ENCODE results near the gene C2orf68. TPM values are rescaled to one million over a fixed set of nuclear protein-coding genes. Genes with fewer than 3 reads are reported as not detected.

Gene C2orf68
- total and polyA plus RNA-seq, 2 of the 13 experiments (the other 11 are each of a cell fraction or from before 2014, with no cell fraction given) = 47.1 to 77.4 TPM

DNA sequence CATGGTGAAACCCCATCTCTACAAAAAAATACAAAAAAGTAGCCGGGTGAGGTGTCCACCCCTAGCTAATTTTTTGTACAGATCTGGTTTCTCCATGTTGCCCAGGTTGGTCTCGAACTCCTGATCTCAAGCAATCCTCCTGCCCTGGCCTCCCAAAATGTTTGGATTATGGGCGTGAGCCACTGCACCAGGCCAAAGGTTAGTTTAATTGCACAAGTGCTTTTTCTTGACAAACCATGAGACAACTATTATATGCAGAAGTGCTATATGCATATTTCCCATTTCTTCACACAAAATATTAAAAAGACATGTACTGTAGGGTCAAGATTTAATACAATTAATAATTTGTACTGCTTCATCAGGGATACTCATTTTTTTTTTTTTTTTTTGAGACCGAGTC lies 45.6 kb downstream of the C2orf68 start:
- H2AFZ ChIP-seq (ENCODE audit: low read length) = no peak overlapping the region
- no peak overlapping the region for H3K27ac ChIP-seq (ENCODE audit: extremely low read length, insufficient read depth, low read length)
- H3K79me2 ChIP-seq (ENCODE audit: insufficient read depth, low read length) = no peaks in the 10 kb centered on the region
- H3K4me2 ChIP-seq (ENCODE audit: low read depth, low read length) = no peak overlapping the region
- POLR2A ChIA-PET = interaction anchor here (1.4 to 20.8 kb wide), 3 partner anchors 8 to 33 kb away, joined by 3 to 645 read pairs (median 8); partner anchors contain the start of genes C2orf68, RNF181 and TMEM150A
- H3K4me3 ChIP-seq (replicated peaks in 1 of 3; ENCODE audit: insufficient read depth in 1 of 3, low read depth in 2 of 3, low read length in 3 of 3) = no peak overlapping the region
- peaks cover 0 to 7% of the 10 kb centered on the region in 2 experiments; a peak in 2 of 5 replicates for H3K27me3 ChIP-seq (ENCODE audit: control insufficient read depth in 1 of 2, insufficient read depth in 2 of 2, low read length in 2 of 2)
- DNase-seq (ENCODE audit: low spot score) (no peak), ATAC-seq (no peak), FAIRE-seq (no peak)
- no peak for TF ChIP-seq AGO1 (IDR thresholded peaks at IDR 0.05; ENCODE audit: low read depth, low read length, poor library complexity, severe bottlenecking)
- TF ChIP-seq NBN (conservative IDR thresholded peaks at IDR 0.05) = no peak
- TF ChIP-seq ZNF615 (CRISPR knock-in tag; IDR thresholded peaks at IDR 0.05; ENCODE audit: borderline replicate concordance) = no peak
- TF ChIP-seq, protein P1, sequence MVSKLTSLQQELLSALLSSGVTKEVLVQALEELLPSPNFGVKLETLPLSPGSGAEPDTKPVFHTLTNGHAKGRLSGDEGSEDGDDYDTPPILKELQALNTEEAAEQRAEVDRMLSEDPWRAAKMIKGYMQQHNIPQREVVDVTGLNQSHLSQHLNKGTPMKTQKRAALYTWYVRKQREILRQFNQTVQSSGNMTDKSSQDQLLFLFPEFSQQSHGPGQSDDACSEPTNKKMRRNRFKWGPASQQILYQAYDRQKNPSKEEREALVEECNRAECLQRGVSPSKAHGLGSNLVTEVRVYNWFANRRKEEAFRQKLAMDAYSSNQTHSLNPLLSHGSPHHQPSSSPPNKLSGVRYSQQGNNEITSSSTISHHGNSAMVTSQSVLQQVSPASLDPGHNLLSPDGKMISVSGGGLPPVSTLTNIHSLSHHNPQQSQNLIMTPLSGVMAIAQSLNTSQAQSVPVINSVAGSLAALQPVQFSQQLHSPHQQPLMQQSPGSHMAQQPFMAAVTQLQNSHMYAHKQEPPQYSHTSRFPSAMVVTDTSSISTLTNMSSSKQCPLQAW (CRISPR knock-in tag; IDR thresholded peaks at IDR 0.05) = no peak
- no peak for TF ChIP-seq ATF5 (CRISPR knock-in tag; IDR thresholded peaks at IDR 0.05; ENCODE audit: low read depth)
- no peak for TF ChIP-seq WIZ (CRISPR knock-in tag; IDR thresholded peaks at IDR 0.05)
- TF ChIP-seq HMGA1 (CRISPR knock-in tag; conservative IDR thresholded peaks at IDR 0.05) = no peak
- TF ChIP-seq ZNF720 (CRISPR knock-in tag; IDR thresholded peaks at IDR 0.05) = no peak
- TF ChIP-seq ZNF770 (CRISPR knock-in tag; IDR thresholded peaks at IDR 0.05) = peak; percentile 73
- TF ChIP-seq ZFX (CRISPR knock-in tag; IDR thresholded peaks at IDR 0.05; ENCODE audit: low read depth) = no peak
- TF ChIP-seq, protein P2, sequence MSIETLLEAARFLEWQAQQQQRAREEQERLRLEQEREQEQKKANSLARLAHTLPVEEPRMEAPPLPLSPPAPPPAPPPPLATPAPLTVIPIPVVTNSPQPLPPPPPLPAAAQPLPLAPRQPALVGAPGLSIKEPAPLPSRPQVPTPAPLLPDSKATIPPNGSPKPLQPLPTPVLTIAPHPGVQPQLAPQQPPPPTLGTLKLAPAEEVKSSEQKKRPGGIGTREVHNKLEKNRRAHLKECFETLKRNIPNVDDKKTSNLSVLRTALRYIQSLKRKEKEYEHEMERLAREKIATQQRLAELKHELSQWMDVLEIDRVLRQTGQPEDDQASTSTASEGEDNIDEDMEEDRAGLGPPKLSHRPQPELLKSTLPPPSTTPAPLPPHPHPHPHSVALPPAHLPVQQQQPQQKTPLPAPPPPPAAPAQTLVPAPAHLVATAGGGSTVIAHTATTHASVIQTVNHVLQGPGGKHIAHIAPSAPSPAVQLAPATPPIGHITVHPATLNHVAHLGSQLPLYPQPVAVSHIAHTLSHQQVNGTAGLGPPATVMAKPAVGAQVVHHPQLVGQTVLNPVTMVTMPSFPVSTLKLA (IDR thresholded peaks at IDR 0.05) = no peak
- peak; percentile 35; the same call in 1 of the 2 replicates for TF ChIP-seq HNF4G (IDR thresholded peaks at IDR 0.05; ENCODE audit: borderline replicate concordance, low read depth, low read length)
- no peak for TF ChIP-seq HNF4G (CRISPR knock-in tag; IDR thresholded peaks at IDR 0.05; ENCODE audit: borderline replicate concordance, low read depth)
- TF ChIP-seq, protein P3, sequence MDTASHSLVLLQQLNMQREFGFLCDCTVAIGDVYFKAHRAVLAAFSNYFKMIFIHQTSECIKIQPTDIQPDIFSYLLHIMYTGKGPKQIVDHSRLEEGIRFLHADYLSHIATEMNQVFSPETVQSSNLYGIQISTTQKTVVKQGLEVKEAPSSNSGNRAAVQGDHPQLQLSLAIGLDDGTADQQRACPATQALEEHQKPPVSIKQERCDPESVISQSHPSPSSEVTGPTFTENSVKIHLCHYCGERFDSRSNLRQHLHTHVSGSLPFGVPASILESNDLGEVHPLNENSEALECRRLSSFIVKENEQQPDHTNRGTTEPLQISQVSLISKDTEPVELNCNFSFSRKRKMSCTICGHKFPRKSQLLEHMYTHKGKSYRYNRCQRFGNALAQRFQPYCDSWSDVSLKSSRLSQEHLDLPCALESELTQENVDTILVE (CRISPR knock-in tag; IDR thresholded peaks at IDR 0.05) = no peak
- H4K20me1 ChIP-seq (ENCODE audit: insufficient read depth, low read length) = no peaks in the 10 kb centered on the region
- in situ Hi-C loops (cut with HindIII; ENCODE audit: extremely low pct_ligation_motif_present, low pct_unique_long_range_greater_than_20kb) = no loop called here
- no TSS peak for BruUV-seq (replicated peaks)
- H3K9ac ChIP-seq (ENCODE audit: insufficient read depth, low read depth, low read length) = no peak overlapping the region
- 26% methylated on average over 4 of the region's 4 CpGs for WGBS (ENCODE audit: low lambda C conversion rate)
- CTCF ChIA-PET (ENCODE audit: low intra/inter-chr PET ratio, low total read pairs) = no interaction called here
- intact Hi-C loops (cut with micrococcal nuclease; ENCODE audit: unreplicated experiment) = no loop called here
- no peaks in the 10 kb centered on the region for H3K36me3 ChIP-seq (replicated peaks in 1 of 2; ENCODE audit: control insufficient read depth in 1 of 2, insufficient read depth in 2 of 2, low read length in 2 of 2)
- peaks cover 25% of the 10 kb centered on the region for H3K4me1 ChIP-seq (ENCODE audit: insufficient read depth, low read length)
- H3K9me3 ChIP-seq (ENCODE audit: low read length) = no peaks in the 10 kb centered on the region
